GM18499 (cell line): ENCODE measurements around the gene NTM.

ENCODE experiments used
- ATAC-seq: cut with Tn5 transposase; IDR thresholded peaks from one replicate; pipeline ENCODE4 v1.9.1; 2021; ENCODE audit warnings: moderate number of reproducible peaks; ENCODE audit not compliant: insufficient read depth, unreplicated experiment

NTM gene

GRCh38 chr11:131792243-131792642, 421.8 kb downstream of the NTM start:
- ATAC-seq = no peak

GRCh38 chr11:131796089-131796488, 425.7 kb downstream of the NTM start:
- no peak for ATAC-seq

- ATAC-seq = no peak
Observed at GRCh38 chr11:131796541-131796940, 426.1 kb downstream of the NTM start.

- no peak for ATAC-seq
Observed at GRCh38 chr11:131800452-131800851, 430.0 kb downstream of the NTM start.

GRCh38 chr11:131802440-131803115, 432.2 kb downstream of the NTM start:
- no peak for ATAC-seq

GRCh38 chr11:131807876-131808275, 437.5 kb downstream of the NTM start:
- no peak for ATAC-seq

GRCh38 chr11:131808470-131808869, 438.1 kb downstream of the NTM start:
- ATAC-seq = no peak

- no peak for ATAC-seq
Observed at GRCh38 chr11:131809203-131809918, 438.9 kb downstream of the NTM start.

GRCh38 chr11:131810541-131810940, 440.1 kb downstream of the NTM start:
- no peak for ATAC-seq

GRCh38 chr11:131811383-131811782, 441.0 kb downstream of the NTM start:
- no peak for ATAC-seq

- no peak for ATAC-seq
Observed at GRCh38 chr11:131814108-131814507, 443.7 kb downstream of the NTM start.

- ATAC-seq = no peak
Observed at GRCh38 chr11:131815590-131815989, 445.2 kb downstream of the NTM start.

- ATAC-seq = no peak
Observed at GRCh38 chr11:131816051-131816450, 445.6 kb downstream of the NTM start.

GRCh38 chr11:131817687-131818188, 447.3 kb downstream of the NTM start:
- no peak for ATAC-seq

- no peak for ATAC-seq
Observed at GRCh38 chr11:131819865-131820264, 449.4 kb downstream of the NTM start.

- ATAC-seq = no peak
Observed at GRCh38 chr11:131822506-131822905, 452.1 kb downstream of the NTM start.

GRCh38 chr11:131823772-131824171, 453.4 kb downstream of the NTM start:
- no peak for ATAC-seq

- no peak for ATAC-seq
Observed at GRCh38 chr11:131824771-131825170, 454.4 kb downstream of the NTM start.

GRCh38 chr11:131827430-131827829, 457.0 kb downstream of the NTM start:
- no peak for ATAC-seq

- no peak for ATAC-seq
Observed at GRCh38 chr11:131829725-131830124, 459.3 kb downstream of the NTM start.

- ATAC-seq = no peak
Observed at GRCh38 chr11:131832079-131832478, 461.7 kb downstream of the NTM start.

GRCh38 chr11:131833366-131833765, 463.0 kb downstream of the NTM start:
- no peak for ATAC-seq
